Fibroblast of peridontal ligament (primary cell): ENCODE measurements around the gene SRRD.

ENCODE experiments used
- DNase-seq: peaks from one replicate; pipeline ENCODE4 v3.0.0-alpha.2; 2010; ENCODE audit errors: extremely low read depth

The SRRD gene

DNA sequence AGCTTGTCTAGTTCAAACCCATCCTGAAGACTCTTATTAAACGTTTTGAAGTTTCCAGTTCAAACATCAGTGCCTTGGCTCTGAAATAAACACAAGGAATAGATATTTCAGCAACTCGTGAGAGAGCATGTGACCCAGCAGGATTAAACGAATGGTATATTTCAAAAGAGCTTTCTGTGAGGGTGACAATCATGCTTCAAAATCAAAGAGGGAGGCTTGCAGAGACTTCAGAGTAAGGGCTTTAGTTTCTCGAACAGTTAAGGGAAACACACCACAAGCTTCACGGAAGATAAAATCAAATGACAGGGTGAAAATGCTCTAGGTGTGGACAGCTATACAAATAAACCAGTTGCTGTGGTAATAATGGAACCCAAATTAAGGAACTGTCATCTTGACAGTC is 1.5 kb upstream of the SRRD start:
- DNase-seq, result no peak

DNA sequence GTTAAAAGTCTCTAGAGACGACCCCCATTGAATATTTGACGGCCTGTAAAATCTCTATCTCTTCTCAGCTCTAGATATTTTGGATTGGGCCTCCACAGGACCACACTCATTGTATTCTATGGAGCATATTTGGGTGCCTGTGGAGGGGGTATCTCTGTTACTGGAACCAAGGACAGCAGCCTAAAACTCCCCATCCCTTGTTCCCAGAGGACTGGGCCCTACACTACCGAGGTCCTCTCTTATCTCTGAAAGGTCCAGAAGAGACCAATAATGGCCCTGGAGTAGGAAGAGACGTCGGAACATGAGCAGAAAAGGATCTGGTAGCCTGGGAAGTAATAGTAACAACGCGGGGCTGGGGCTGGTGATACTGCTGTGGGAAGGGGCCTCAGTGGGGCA is 636 bp upstream of the SRRD start:
- DNase-seq, result no peak

DNA sequence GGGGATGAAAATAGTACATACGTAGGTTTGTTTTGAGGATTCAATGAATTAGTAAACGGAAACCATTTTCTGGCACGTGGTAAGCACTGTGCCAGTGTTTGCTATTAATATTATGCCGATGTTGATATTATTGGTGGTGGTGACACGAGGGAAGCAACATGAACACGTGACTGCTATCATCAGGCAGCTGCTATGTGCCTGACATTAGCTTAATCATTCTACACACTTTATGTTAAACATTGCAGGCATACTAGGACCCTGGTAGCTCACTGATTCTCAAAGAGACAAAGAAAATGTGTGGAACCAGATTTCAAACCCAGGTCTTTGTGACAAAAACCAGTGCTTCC is 656 bp downstream of the SRRD start:
- no peak for DNase-seq

DNA sequence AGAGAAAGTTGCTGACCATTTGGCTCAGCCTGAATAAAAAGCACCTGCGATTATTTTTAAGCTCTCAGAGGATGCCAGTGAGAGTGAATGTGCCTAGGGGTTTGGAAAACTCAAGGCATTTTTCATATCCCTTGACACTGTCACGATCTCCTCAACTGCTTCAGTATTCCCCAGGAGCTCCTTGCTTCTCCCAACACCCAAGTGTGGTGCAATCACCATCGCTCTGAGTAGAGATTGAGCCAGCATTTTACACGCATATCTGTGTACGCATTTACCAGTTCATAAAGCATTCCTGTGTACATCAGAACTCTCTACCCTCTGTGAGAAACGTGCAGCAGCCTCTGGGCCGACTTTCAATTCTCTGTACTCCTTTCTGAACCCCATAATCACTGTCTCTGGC is 1.3 kb downstream of the SRRD start:
- peak; percentile 30 for DNase-seq

DNA sequence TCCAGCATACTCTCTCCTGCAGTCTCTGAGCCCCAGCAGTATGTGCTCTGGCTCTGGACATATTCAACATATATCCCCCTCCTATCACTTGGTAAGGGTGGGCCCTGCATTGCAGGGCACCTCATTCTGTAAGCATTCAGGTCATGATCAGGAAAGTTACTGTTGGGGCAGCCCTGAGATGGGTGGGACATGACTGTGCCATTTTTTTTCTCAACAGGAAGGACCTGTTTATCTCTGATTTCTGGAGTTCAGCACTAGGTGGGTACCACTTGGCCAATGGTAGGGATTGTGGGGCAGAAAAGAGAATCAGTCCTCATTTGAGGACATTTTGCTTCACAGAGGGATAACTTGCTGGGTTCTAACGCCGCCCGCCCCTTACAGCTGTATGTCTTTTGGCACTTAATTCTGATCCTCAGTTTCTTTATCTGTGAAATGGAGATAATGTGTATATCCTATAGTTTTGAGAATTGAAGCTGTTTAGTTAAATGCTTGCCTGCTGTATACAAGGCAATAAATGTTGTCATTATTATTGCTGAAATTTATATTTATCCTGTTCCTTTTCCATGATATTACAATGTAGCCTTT is 2.2 kb downstream of the SRRD start:
- no peak for DNase-seq

DNA sequence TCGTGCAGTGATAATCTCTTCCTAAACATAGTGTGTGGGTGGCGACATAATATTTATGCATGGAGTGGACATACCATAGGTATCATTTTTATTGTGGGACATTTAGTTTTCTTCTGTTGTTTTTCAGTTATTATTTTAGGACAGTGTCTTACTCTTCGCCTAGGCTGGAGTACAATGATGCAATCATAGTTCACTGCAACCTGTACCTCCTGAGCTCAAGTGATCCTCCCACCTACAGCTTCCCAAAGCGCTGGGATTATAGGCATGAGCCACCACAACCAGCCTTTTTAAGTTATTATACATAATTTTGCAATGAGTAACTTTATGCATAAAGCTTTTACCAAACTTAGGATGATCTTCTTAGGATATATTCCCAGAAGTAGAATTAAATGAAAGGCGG is 2.7 kb downstream of the SRRD start:
- DNase-seq, result no peak

DNA sequence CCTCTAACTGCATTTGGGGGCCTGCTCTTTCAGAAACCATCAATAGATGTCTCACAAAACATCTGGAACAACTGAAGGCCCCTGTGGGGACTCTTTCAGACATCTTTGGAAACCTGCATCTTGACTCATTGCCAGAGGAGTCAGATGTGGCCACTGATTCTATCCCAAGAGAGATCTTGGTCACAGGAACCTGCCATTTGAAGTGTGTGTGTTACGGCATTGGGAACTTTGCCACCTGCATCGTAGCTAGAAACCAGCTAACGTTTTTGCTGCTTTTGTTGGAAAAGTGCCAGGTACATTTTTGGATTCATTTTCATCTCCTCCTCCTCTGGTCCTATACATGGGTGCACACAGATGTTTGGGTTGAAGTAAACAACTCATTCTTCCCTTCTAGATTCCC is 4.3 kb downstream of the SRRD start:
- no peak for DNase-seq

DNA sequence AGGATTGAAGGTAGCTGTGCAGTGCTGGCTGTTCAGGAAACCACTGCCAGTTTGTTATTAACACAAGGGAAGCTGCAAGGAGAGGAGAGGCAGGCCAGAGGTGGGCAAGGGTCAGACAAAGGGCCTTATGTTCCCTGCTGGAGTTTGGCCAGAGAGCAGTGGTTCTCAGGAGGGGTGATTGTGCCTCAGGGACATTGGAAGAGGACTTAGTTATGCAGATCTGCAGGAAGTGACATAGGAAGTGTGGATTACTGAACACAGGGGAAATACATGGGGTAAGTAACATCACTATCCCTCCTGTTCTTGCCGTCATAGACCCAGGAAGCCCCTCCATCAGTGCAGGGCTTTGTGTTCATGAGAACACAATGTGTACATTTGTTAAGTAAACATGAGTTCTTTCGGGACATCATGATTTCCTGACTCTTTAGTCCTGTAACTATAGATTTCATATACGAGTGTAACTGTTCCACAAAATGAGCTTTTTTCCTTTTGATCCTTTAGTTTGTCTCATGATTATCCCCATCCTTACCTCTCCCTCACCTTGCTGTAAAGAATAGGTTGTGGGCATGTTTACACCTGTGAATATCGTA is 5.9 kb downstream of the SRRD start:
- DNase-seq, result no peak

DNA sequence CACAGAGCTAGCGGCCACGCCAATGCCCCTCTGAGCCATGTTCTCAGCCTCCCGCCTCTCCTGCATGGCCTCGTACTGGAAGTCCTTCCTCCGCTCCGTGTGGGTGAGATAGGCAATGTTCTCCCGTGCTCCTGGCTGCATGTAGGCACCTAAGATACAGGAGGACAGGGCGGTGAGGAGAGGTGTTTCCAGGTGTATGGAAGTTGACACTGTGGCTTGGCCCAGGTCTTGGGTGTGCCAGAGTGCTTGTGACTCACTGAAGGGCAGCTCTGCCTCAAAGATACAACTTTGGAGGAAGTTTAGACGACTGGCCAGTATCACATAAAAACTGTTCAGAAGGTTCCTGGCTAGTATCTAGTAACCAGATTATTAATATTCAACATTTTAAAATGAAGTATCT is 8.5 kb downstream of the SRRD start:
- DNase-seq, result no peak

DNA sequence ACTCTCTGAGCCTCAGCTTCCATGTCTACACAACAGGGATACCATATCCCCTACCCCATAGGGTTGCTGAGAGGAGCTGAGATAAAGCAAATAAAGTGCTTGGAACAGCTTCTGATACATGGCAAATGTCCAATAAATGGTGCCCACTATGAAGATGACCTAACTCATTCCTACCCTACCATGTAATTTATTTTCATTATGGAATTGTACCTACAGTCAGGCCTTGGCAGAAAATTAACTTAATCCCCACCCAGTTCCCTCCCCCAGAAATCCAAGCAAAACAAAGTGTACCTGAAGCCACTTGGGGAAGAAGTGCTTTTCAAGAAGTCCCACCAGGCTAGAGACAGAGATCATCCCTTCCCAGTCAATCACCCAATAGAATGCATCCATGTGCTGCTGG is 10.8 kb downstream of the SRRD start:
- no peak for DNase-seq

DNA sequence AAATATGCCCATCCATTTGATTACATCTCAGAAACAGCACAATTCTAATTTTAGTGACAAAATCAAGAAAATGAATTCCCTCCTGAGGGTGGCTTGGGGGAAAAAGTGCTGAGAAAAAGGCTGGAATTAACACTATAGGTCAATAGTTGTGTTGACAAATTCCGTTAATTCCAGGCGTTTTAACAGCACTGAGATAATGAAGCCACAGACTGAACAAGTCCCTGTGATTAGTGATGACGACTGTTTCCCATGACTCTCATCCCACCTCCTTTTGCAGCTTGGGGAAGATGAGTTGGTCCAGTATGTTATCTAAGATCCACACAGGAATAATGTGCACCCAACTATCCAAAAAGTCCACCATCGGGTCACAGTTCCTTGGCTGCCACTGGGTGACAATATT is 12.8 kb downstream of the SRRD start:
- no peak for DNase-seq

DNA sequence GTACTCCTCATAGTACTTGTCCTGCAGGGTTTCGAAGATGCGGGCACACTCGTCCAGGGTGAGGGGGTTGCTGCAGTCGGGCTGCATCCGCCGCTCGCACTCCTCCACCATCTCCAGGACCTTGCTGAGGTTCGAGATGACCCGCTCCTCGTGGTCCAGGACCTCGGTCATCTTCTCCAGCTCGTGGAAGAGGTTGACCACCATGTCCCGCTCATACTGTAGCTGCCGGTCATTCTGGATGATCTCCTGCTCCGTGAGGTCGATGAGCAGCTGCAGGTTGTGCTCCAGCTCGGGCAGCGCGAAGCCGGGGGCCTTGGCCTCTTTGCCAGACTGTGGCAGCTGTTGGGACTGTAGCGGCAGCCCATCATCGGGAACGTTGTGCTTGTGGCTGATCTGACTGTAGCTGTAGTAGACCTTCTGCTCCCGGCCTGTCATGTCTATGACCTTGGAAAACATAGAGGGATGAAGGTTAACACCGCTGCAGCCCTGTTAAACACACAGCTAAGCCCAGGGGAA is 15.6 kb downstream of the SRRD start:
- DNase-seq, result no peak

DNA sequence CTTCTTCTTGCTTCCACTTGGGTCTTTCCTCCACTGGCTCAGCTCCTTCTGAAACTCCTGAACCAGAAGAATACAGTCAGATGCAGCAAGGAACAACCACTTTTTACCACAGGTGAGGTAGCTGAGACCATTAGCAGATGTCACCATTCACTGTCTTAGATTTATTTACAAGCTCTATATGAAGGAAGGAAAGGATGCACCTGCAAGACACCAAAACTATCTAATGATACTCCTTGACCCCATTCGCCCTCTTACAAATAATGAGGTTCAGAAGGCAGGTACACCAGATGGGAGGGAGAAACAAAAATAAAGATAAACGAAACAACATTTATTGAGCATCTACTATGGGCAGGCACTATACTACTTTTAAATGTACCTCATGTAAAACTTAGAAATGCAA is 18.3 kb downstream of the SRRD start:
- DNase-seq, result no peak

DNA sequence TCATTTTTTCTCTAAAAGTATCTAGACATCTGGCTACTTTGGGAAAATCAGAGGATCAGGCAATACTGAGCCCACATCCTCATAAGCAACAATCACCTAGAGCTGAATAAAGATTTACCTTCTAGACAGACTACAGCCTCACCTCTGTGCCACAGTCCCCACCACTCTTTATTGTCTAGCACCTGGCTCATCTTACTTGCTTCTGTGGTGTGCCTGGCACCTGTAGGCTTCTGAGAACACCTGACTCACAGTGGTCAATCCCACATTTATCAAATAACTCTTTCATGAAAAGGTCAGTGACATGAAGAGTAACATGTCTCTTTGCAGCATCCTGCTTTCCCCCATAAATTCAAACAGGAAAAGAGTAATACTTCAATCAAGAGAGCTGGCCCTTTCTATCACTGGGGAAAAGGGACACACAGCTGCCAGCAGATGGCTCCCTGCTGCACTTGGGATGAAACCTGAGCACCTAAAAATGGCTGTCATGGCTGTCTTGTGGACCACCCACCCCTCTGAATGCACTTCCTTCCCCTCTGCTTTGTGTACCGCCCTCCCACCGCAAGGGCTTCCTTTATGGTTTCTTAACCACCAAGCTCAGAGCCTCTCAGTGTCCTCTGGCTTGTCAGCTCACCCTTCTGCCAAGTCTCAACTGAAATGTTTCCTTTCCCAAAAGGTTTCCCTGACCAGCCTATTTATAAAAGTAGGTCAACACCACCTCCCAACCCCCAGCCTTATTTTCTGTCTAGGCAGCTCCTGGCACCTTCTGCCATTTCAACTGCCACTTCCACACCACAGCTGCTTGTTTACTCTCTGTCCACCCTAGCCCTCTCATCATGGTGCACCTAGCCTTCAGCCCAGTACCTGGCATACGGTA is 19.2 kb downstream of the SRRD start:
- DNase-seq, result peak; percentile 46

DNA sequence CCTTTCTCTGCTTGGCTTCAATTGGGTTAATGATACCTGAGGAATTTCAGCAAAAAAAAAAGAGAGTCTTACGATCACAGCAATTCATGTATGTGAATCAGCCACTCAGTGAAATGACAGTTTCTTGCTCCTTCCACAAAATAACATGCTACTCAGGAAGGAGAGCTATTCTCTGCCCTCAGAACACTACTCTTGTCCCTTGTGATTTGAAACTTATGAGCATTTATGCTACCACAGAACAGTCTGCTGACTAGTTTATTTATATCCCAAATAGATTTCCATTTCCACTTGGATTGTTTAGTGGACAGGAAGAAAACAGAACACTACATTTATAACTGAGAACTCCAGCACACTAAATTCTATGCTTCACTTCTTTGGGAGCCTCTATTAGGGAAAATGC is 20.1 kb downstream of the SRRD start:
- DNase-seq, result no peak

DNA sequence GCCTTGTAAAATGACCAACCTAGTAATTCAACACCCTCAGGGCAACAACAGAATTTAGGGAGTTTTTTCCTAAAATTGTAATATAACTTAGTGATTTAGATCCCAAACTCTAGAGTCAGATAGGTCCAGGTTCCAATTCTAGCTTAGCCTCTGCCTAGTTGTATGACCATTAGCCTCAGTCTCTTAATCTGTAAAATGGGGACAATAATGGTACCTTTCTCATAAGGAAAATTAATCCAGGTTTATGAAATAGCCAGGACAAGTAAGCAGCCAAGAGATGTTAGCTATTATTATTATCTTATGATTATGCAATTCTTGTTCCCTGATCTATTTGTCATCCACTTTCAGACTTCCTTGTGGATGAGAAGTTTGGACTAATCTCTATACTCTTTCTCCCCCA is 24.5 kb downstream of the SRRD start:
- DNase-seq, result no peak

DNA sequence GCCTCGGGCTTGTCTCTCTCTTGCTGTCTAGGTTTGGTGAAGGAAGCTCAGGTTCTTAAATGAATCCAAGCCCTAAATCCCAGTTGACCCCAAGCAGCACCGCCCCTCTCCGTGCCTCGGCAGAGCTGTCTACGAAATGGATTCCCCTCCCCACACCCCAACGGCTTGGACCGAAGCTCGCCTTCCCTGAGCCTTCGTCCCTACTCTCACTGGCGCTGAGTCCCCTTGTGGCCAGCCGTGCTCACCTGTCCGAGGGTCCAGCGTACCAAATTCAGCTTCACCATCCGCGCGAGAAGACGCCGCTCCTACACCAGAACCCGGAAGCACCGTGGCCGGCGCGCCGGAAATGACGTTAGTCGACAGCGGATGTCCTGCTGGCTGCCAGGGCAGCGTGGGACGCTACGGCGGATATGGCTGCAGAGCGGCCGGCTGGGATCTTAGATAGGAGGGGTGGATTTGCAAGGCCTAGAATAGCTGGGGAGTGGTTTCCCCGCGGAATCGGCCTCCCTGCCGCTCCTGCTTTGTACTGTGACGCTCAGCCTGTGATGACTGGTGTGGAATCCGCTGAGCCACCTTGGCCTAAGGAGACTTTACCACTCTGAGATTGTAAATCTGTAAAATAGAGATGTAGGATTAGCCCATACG is 28.6 kb downstream of the SRRD start, which contains the start of gene TFIP11:
Gene TFIP11 (minus strand): TSS at position 325 of the 645 bp plus-strand sequence. CDS start 2,201 bp downstream, outside the sequence.
- peak; percentile 87 for DNase-seq

DNA sequence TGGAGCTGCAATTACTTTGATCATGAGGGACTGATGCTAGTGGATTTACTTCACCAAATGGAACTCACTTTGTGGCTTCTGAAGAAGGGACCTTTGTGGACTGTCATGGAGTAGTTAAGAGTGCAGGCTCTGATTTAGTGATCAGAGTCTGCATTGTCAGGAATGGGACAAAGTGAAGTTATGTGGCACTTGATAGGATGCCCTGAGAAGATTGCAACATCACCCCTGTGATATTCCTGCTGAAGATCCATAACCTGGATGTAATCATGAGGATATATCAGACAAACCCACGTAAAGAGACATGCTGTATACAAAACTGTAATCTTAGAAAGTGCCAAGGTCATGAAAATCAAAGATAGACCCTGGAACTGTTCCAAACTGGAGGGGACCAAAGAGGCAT is 30.2 kb downstream of the SRRD start:
- DNase-seq, result no peak

DNA sequence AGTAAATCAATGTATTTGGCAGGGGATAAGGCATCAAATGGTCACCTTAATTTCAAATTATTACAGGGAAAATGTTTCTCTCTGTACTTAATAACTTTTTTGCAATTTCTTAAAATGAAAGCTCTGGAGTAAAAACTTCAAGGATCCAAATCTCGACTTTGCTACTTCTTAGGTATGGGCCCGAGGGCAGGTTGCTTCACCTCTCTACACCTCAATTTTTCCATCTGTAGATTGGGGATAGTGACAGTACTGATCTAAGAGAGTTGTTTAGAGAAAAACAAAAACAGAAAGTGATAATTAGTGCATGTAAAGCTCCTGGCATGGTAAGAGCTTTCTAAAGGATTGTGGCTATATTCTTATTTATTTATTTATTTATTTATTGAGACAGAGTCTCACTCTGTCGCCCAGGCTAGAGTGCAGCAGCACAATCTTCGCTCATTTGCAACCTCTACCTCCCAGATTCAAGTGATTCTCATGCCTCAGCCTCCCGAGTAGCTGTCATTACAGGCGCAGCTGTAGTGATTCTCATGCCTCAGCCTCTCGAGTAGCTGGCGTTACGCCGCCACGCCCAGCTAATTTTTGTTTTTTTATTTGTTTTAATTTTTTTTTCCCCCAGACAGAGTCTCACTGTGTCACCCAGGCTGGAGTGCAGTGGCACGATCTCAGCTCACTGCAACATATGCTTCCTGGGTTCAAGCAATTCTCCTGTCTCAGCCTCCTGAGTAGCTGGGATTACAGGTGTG is 30.9 kb downstream of the SRRD start:
- no peak for DNase-seq

DNA sequence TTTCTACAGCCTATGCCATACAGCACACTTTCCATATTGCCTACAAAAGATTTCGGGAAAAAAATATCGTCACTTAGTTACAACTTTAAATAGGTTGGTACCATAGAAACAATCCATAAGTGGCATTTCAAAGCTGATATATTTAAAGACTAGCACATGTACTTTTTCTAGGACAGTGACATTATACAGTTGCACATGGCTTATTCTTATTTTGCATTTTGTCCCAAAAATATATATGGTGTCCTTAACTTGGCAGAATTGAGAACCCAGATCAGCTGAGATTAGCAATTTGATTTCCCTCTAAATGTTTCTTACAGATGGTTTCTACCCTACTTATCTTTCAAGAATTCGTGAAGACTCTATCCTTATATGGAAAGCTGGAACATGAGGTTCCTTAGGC is 32.3 kb downstream of the SRRD start:
- no peak for DNase-seq

DNA sequence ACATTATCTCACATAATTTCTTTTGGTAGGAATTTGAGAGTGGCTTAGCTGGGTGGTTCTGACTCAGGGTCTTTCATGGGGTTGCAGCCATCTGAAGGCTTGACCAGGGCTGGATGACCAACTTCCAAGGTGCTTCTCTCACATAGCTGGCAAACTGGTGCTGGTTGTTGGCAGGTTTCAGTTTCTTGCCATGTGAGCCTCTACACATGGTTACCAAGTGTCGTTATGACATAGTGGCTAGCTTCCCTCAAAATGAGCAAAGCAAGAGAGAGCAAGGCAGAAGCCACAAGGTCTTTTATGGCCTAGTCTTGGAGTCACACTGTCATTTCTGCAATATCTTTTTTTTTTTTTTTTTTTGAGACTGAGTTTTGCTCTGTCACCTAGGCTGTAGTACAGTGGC is 32.8 kb downstream of the SRRD start:
- DNase-seq, result no peak

DNA sequence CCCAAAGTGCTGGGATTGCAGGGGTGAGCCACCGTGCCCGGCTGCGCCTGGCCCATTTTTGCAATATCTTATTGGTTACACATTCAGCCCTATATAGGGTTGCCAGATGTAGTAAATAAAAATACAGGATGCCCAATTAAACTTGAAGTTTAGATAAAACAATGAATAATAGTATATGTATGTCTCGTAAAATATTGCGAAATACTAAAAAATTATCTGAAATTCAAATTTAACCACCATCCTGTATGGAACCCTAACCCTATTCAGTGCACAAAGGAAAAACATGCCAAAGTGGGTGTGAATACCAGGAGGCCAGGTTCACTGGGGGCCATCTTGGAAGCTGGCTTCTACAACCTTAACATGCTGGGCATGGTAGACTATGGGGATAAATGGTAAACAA is 33.8 kb downstream of the SRRD start:
- DNase-seq, result no peak
